ENCODE results near the gene RRAS.

The RRAS gene

DNA sequence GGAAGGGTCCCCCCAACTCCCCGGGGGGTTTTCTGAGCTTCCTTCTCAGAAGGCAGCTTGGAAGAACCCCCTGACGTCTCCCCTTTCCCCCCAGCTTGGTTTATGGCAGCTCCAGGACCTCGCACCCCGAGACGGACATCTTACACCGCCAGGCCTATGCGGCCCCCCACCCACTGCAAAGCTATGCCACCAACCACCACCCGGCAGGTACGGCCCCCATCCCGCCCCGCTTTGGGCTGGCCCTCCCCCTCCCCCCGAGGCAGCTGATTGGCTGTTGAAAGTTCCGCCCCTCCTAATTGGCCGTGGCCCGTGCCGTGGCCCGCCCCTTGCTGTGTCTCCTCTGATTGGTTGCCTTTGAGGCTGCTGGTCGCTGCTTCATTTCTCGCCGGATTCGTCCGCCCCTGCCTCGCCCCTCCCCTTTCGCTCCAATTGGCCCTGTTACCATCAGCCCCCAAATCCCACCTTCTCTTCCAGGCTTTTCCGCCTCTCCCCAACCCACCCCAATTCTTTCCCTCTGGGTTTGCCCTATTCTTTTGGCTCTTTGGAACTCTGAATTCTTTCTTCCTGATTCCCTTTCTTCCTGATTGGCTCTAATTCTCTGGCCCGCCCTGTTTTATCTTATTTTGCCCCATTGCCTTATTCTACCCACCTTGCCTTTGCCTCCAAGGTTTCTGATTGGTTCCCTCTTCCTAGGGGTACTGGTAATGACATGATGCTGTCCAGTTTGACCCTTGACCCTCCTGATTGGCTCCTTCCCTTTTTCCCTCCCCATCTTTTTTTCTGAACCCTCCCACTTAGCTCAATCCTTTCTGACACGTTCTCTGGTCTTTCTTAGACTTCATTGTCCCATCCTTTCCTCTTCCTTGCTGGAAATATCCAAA lies 46.5 kb downstream of the RRAS start:
- DNase-seq = peak; percentile 90

DNA sequence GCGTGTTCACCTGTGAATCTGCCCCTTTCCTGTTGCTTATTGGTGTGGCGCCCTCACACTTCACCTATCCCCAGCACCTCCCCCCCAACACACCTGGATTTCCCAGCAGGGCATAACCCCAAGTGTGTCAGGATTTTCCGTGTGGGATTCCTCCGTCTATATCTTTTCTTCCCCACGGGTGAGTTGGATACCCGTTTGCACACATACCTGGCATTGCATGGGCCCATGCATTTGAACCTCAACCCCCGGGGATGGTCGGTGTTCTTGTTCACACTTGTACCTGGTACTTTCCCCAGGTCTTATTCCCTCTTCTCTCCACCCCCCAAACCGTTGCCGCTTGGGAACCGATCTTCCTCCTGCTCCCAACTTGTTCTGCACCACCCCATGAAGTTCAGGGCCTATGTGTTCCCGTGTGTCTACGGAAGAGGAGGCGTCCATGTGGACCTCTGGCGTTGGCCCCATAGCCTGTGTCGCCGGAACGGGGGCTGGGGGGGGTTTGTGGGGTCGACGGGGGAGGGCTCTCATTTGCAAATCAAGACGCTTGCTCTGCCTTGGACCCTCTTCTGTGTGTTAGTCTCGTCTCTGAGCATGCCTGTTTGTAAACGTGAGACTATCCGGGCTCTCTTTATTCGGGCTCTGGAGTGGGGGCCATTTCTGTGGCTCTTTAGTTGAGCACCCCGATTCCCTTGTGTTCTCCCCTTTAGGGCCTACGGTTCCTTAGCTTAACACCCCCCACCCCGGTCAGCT lies 47.3 kb downstream of the RRAS start:
- DNase-seq = peak; percentile 39

DNA sequence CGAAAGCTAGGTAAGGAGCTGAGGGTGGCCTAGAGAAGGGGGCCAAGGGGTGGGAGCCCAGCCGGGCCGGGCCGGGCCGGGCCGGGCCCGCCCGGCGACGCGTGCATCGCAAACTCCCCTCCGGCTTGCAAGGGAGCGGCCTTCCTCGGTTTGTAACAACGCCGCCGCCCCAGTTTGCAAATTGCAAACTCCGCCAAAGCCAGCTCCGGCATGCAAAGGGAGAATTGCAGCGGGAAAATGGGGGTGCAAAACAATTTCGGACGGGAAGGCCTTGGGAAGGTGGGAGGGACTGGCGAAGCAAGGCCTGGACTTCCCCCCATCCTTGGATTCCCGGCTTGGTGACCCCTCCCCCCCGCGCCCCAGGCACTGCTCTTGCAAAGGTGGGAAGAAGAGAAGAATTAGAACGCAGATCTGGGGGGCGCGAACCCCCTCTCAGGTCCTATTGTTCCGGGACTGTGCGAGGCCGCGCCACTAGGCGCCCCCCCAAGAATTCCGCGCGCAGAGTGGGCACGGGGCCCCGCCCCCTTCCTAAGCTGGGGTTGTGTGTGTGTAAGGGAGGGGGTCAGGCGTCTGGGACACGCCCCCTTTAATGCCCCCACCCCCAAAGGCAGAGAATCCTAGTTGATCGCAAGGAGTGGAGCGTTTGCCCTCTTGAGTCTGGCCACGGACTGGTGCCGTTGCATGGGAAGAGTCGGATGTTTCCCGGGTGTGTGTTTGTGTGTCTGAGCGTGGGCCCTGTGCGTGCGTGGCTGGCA lies 48.0 kb downstream of the RRAS start:
- peak; percentile 56 for DNase-seq

DNA sequence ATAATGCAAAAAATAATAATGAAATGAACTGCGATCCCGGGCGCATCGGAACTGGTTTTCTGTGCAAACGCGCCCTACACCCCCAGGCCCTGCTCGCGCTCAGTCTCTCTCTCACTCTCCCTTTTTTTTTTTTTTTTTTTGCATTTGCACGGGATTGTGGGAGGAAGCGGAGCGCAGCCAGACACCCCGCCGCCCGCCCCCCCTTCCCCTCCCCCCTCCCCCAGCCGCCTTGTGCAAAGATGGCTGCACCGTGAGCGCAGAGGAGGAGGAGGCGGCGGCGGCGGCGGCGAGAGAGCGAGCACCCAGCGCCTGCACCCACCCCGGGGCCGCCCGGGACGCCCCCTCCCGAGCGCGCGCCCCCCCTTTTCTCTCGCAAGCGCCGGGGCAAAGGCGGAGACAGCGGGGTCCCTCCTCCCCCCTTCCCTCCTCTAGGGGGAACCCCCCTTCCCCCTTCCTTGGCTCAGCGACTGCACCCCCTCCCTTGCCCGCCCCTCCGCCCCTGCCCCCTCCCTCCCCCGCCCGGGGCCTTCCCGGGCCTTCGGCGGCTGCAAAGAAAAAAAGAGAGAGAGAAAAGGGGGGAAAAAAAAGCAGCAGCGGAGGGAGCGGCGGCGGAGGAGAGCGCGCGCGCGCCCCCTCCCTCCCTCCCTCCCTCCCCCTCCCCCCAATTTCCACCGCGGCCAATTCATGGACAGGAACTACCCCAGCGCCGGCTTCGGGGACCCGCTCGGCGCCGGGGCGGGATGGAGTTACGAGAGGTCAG lies 48.8 kb downstream of the RRAS start, which contains the start of gene PRR12:
TSS of gene PRR12 (plus strand) at position 212 of the 760 bp plus-strand sequence. CDS start at position 685, 473 bp downstream.
- DNase-seq = peak; percentile 79

DNA sequence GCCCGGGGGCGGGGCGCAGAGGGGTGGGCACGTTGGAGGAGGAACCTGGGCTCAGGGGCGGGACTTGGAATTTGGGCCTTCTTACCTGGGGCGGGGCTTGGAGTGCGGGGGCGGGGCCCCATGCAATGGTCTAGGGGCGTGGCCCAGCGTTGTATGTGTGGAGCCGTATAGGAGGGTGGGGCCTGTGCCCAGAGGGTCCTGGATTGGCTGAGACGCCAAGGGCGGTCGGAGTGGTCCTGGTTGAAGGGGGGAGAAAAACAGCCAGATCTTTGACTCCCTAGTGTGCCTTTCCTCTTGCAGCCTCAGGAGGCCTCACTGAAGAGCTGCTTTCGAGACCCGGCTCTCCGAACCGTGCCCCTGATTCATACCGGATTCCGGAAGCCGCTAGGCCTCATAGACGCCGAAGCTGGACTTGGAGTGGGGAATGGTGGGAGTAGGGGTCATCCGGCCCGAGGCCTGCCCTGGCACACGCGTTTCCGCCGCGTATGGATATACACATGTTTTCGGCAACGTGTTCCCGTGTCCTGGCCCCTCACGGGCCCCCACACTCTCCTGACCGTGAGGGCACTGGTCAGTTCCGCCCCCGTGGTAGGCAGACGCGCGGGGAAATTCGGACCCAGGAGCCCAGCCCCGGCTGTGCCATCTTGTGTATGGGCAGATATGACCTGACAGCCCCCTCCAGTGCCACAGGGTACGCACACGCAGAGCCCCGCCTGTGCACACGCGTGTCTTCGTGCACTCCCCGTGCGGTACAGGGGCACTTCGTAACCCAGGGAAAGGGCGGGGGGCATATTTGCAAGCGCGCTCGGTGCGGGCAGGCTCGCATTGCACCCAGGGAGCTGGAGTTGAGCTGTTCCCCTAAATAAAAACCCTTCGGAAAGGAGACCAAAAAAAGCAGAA lies 49.6 kb downstream of the RRAS start:
- DNase-seq = peak; percentile 92

DNA sequence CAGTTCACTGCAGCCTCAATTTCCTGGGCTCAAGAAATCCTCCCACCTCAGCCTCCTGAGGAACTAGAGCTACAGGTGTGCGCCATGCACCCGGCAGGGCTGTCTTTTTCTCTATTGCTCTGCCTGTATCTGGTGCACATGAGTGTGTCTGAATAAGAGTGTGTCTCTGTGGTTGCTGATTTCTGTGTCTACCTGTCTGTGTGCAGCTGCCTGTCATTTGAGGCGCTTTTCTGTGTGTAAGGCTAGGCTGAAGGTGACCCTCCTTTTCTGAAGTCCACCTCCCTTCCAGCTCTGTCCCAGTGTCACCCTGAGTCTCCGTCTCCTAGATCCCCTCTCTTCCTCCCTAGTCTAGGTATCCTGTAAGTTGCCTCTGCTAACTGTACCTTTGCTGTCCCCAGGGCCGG lies 50.4 kb downstream of the RRAS start:
- no peak for DNase-seq

DNA sequence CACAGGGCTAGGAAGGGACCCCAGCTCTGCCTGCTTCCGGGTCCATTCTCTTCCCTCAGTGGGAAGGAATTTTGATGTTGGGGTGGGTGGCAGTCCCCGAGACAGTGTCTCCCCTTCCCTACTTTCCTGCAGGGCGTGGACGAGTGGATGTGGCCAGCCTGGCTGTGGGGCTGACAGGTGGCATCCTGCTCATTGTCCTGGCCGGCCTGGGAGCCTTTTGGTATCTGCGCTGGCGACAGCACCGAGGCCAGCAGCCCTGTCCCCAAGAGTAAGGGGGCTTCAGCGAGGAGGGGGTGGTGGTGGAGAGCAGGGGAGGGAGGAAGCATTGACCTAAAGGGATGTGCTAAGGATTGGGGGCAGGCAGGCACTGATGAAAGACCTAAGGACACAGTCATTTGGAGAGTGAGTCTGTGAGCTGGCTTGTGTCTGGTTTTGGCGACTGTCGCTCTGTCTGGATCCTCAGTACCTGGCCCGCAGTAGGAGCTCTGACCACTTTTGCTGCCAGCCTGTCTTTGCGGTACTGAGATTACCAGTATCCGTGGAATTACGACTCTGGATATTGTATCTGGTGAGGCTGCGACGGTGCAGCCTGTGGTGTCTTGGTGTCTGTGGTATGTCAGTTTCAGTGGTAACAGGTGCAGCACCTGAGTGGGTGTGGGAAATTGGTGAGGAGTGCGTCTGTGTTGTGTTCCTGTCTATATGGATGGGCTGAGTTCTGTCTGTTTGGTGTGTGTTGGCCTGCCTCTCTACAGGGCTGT lies 51.4 kb downstream of the RRAS start:
- DNase-seq = no peak

DNA sequence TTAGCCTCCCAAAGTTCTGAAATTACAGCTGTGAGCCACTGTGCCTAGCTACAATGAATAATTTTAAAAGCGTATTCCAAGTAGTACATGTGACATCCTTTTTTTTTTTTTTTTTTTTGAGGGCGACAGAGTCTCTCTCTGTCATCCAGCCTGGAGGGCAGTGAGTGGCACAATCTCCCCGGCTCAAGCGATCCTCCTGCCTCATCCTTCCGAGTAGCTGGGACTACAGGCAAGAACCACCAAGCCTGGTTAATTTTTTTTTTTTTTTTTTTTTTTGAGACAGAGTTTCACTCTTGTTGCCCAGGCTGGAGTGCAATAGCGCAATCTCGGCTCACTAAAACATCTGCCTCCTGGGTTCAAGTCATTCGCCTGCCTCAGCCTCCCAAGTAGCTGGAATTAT lies 52.7 kb downstream of the RRAS start:
- no peak for DNase-seq
